ENCODE results near the gene SDHAF3.
"Not testable (repeated sequence)": the region's sequence is repeated elsewhere in the genome, so short reads cannot be mapped to it uniquely, and the experiment has no call there.

The SDHAF3 gene

DNA sequence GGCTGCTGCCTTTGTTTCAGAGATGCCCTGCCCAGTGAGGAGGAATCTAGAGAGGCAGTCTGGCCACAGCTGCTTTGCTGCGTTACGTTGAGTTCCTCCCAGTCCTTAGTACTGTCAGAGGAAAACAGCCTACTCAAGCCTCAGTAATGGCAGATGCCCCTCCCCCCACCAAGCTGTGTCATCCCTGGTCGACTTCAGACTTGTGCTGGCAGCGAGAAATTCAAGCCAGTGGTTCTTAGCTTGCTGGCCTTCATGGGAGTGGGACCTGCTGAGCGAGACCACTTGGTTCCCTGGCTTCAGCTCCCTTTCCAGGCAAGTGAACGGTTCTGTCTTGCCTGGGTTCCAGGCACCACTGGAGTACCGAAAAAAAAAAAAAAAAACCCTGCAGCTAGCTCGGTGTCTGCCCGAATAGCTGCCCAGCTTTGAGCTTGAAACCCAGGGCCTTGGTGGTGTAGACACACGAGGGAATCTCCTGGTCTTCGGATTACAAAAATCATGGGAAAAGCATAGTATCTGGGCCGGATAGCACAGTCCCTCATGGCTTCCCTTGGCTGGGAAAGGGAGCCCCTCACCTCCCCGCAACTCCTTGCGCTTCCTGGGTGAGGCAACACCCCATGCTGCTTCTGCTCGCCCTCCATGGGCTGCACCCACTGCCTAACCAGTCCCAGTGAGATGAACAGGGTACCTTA lies 9.1 kb downstream of the SDHAF3 start:
- DNase-seq = no peak

DNA sequence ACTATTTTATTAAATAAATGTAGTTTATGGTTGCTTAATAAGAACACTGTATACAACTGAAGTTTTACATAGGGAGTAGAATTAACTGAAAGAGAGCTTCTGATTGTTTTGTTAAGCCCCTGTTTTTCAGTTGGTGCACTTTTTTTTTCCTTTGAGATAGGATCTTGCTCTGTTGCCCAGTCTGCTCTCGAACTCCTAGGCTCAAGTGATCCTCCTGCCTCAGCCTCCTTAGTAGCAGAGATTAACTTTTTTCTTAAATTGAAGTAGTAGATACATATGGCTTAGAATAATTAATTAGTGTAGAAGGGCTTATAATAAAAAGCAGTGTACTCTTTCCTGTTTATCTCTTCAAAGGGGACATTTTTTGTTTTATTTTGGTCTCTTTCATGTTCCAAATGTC lies 11.2 kb downstream of the SDHAF3 start:
- DNase-seq = no peak

DNA sequence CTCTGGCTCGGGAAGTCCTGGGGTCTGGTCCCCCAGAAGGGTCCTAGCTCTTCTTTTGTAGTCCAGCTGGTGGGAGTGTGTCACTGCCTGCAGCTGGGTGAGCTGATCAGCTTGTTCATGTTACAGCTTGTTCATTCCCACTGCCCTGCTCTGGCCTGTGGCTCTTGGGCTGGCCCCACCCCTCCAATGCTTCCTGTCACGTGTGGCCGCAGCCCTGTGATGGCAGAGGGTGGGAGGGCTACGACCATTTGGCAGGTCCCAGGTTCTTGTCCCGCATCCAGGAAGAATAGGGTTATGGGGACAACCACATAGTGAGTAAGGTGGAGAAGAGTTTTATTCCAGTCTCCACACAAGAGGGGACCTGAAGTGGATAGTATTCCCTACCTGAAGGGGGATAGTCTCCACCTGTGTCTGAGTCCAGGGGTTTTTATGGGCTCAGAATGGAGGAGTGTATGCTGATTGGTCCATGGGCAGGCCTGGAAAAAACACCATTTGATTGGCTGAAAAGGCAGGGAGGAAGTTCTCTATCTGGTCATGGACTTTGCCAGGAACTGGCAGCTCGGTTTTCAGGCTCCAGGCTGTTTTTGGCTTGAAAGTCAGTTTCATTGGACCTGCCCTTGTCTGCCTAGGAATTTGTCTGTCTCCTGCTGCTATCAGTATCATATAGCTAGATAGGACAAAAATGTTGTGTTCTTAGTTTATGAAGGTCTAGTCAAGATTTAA lies 13.1 kb downstream of the SDHAF3 start:
- DNase-seq = no peak

DNA sequence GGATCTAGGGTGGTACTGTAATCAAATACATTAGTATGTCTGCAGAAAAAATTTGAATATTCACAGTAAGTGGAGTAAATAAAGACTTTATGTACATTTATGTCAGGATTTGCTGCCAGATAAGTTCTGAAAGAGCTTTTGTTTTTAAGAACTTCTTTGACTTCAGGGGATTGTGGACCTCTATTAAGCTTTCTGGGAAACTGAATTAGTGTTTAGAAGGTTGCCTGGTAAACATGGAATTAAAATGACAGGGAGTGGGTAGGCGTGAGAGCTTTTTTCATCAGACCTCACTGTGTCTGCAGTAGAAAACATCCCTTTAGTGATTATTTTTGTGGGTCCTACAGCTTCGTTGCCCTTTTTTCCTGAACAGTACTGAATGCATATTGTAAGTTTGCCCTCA lies 15.7 kb downstream of the SDHAF3 start:
- DNase-seq = no peak

DNA sequence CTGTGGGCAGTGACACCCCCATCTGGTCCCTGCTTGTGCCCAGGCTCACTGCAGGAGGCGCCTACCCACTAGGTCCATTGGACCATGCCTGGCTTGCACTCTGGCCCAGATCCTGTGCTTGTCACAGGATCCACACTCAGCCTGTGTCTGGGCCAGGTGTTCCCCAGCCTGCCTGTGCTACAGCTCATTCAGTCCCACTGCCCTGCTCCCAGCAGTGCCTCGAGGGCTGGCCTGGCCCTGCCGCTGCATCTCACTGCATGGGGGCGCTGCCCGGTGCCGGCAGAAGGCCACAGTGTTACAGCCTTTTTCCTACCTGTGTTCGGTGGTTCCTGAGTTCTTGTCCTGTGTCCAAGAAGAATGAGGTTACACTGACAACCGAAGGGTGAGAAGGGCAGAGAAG lies 21.3 kb downstream of the SDHAF3 start:
- DNase-seq = no peak

DNA sequence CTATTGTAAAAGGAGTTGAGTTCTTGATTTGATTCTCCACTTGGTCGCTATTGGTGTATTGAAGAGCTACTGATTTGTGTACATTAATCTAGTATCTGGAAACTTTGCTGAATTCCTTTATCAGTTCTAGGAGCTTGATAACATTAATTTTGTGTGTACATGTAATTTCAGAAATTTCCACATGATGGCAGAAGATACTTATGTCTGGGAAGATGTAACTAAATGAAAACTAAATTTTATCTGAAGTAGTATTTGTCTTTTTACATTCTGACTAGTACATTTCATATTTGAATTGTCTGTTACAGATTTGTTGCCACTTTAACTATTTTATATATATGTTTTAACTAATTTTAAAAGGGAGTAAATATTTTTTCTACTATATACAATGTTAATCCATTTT lies 27.6 kb downstream of the SDHAF3 start:
- DNase-seq = no peak

DNA sequence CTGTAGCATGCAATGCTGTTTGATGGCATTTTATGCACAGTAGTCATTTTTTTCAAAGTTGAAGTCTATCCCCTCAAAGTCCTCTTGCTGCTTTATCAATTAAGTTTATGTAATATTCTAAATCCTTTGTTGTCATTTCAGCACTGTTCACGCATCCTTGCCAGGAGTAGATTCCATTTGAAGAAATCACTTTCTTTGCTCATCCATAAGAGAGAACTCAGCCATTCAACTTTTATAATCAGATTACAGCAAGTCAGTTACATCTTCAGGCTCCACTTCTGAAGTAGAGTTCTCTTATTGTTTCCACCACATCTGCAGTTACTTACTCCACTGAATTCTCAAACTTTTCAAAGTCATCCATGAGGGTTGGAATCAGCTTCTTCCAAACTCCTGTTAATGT lies 32.3 kb downstream of the SDHAF3 start:
- DNase-seq = no peak

DNA sequence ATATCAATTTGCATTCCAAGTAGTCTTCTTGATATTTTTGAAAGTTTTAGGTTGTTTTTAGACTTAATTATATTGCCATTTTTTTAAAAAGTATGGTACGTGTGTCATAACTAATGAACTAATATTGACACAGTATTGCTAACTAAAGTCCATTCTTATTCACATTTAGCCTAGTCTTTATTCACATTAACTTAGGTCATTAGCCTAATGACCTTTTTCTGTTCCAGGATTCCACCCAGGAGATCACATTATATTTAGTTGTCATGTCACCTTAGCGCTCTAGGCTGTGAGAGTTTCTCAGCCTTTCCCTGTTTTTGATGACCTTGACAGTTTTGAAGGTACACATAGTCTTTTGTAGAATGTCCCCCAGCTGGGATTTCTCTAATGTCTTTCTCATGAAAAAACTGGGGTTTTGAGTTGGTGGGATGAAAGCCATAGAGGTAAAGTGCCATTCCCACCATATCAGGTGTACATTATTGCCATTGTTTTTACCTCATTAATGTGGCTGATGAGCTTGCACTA lies 38.5 kb downstream of the SDHAF3 start:
- no peak for DNase-seq

DNA sequence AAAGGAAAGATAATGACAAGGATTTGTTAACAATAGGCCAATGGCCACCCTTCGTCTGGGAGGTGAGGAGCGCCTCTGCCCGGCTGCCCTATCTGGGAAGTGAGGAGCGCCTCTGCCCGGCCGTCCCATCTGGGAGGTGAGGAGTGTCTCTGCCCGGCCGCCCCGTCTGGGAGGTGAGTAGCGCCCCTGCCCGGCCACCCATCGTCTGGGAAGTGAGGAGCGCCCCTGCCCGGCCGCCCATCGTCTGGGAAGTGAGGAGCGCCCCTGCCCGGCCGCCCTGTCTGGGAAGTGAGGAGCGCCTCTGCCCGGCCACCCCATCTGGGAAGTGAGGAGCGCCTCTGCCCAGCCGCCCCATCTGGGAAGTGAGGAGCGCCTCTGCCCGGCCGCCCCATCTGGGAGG lies 42.5 kb downstream of the SDHAF3 start:
- not testable (repeated sequence) for DNase-seq

DNA sequence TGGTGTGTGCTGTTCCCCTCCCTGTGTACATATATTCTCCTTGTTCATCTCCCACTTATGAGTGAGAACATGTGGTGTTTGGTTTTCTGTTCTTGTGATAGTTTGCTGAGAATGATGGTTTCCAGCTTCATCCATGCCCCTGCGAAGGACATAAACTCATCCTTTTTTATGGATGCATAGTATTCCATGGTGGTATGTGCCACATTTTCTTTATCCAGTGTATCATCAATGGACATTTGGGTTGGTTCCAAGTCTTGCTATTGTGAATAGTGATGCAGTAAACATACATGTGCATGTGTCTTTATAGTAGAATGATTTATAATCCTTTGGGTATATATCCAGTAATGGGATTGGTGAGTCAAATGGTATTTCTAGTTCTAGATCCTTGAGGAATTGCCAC lies 44.1 kb downstream of the SDHAF3 start:
- DNase-seq = not testable (repeated sequence)

DNA sequence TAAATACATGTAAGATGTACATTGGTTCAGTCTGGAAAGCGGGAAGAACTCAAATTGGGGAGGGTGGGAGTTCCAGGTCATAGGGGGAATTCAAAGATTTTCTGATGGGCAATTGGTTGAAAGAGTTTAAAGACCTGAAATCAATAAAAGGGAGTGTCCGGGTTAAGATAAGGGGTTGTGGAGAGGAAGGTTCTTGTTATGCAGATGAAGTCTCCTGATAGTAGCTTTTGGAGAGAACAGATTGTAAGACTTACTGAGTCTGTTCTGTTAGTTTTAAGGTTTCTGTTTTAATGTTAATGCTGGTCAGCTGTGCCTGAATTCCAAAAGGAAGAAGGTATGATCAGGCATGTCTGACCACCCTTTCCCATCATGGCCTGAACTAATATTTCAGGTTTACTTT lies 48.8 kb downstream of the SDHAF3 start:
- DNase-seq = no peak

DNA sequence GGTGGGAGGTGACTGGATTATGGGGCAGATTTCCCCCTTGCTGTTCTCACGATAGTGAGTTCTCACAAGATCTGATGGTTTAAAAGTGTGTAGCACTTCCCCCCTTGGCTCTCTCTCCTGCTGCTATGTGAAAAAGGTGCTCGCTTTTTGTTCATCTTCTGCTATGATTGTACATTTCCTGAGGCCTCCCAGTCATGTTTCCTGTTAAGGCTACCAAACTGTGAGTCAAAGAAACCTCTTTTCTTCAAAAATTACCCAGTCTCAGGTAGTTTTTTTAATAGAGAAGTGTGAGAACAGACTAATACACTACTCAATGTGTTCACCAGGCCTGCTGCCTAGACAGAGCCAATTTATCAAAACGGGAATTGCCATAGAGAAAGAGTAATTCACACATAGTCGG lies 49.7 kb downstream of the SDHAF3 start:
- no peak for DNase-seq

DNA sequence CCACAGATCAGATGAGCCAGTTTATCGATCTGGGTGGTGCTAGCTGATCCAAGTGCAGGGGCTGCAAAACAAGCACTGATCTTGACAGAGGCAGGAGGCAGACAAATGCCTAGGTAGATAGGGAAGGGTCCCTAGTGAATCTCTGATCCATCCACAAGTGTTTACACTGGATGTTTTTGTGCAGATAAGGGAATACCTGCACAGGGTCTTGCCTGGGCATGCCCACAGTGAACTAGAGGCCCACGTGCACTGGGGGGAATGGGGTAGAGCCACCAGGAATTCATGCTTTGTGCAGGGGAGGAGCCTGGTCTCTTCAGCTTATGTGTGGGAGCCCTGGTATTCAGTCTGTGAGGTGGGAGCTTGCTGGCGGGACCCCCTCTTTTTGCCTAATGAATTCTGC lies 50.3 kb downstream of the SDHAF3 start:
- DNase-seq = no peak

DNA sequence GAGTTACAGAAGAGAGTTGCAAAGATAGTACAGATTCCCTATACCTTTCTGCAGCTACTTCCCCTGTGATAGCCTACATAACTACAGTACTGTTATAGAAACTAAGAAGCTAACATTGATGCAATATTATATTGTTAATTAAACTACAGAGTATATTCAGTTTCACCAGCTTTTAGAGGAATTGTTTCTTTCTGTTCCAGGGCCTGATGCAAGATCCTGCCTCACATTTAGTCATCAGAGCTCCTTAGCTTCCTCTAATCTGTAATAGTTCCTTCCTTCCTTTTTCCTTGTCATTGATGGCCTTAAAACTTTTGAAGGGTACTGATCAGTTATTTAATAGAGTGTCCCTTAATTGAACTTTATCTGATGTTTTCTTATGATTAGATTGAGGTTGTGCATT lies 56.8 kb downstream of the SDHAF3 start:
- no peak for DNase-seq

DNA sequence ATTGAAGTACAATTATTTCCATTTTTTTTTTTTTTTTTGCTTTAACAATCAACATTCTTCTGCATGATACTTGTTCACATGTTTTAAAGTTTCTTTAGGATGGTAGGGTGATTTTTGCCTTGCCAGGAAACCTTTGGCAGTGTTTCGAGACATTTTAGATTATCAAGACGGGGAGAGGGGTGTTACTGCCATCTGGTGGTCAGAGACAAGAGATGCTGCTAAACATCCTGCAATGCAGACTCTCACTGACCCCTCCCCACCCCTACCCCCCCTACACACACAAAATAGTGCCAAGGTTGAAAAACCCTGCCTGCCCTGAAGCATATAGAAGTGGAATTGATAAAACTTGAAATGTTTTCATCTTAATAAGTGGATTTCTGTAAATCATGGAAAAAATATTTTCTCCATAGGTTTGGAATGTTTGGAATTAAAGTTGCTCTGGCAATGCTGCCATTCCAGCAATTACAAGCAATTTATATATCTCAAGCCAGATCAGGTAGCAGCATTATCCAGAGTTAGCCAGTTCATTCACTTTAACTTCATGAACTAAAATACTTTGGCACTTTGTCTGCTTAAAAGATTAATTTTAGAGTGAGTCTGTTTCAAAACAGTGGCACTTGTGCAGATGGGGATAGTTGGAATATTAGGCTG lies 62.1 kb downstream of the SDHAF3 start:
- peak; percentile 20 to 27 for DNase-seq

DNA sequence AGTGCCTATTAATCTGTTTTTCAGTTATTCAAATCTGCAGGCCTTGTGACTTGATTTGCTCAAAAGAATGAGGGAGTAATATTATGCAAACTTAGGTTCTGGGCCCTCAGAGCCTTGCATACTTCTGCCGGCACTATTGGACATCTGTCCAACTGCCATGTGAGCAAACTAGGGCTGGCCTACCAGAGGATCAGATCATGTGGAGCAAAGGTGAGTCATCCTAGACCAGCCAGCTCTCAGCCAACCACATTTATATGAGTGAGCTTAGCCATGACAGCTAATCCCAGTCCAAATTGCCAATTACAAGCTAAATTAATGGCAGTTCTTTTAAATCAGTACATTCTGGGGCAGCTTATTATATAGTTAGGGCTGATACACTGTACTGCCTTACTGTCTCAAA lies 69.6 kb downstream of the SDHAF3 start:
- DNase-seq = no peak

DNA sequence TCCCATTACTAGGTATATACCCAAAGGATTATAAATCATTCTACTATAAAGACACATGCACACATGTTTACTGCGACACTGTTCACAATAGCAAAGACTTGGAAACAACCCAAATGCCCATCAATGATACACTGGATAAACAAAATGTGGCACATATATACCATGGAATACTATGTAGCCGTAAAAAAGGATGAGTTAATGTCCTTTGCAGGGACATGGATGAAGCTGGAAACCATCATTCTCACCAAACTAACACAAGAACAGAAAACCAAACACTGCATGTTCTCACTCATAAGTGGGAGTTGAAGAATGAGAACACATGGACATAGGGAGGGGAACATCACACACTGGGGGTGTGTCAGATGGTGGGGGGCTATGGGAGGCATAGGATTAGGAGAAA lies 78.7 kb downstream of the SDHAF3 start:
- DNase-seq = not testable (repeated sequence)

DNA sequence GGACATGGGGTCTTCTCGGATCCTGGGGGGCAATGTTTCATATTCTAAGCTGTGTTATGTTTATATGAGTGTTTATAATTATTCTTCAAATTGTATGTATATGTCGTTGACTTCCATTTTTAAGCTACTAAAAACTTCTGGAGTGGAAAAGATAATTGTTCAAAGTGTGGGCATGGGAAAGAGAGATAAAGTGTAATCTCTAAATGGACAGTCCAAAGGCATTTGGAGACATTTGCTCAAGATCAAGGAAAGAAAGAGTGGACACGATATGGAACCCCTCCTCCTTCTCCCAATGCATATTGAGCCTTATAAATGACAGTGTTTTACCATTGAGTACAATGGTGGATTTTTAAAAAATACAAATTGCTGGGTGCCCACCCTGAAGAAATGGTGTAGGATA lies 81.1 kb downstream of the SDHAF3 start:
- DNase-seq = no peak

DNA sequence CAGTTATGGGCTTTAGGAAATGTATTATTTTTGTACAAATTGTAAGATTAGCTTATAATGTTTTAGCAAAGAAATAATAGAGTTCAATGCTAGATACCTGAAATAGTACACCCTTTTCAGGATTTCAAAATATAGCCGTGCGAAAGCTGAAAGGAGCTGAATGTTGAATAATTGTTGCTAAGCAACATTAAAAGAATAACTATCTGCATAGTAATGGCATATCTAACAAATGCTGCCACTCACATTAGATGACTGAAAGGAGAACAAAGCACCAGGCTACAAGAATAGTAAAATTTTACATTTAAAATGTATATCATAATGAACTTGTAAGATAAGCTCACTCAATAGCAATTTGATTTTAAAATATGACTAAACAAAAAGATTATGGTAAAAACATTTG lies 82.5 kb downstream of the SDHAF3 start:
- no peak for DNase-seq

DNA sequence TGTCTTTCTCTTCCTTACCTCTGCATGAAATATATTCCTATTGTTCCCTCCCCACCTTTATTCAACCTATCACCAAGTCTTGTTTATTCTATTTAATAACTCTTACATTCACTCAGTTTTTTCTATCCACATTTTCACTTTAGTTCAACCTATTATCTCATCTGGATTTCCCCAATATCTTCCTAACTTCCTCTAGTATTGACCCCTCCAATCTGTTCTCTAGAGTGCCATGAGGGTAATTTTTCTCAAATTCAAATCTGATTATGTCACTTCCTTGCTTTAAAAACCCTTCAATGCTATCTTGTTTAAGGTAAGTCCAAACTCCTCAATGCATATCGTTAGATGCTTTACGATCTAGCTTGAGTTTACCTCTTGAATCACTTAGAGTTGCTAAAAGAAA lies 86.5 kb downstream of the SDHAF3 start:
- no peak for DNase-seq

DNA sequence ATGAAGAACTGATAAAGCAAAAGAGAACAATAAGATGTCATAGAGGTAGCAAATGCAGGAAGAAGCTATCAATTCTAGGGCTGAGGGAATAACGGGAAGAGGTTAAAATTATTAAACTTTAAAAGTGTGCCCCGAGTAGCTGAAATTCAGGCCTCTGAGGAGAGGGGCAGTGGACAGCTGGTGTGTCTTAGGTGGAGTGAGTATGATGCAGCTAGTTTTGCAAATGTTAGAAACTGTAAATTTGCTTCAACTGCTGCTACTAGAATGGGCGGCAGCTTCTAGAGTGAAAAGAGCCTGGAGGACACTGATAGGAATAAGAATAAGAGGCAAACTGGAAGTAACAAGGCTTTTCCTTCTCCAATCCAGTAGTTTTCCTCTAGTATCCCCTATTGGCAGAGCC lies 87.3 kb downstream of the SDHAF3 start:
- no peak for DNase-seq

DNA sequence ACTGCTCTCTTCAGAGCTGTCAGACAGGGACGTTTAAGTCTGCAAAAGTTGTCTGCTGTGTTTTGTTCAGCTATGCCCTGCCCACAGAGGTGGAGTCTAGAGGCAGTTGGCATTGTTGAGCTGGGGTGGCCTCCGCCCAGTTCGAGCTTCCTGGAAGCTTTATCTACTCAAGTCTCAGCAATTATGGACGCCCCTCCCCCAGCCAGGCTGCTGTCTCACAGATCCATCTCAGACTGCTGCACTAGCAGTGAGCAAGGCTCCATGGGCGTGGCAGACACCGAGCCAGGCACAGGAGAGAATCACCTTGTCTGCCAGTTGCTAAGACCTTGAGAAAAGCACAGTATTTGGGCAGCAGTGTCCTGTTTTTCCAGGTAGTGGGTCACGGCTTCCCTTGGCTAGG lies 98.1 kb downstream of the SDHAF3 start:
- DNase-seq = no peak

DNA sequence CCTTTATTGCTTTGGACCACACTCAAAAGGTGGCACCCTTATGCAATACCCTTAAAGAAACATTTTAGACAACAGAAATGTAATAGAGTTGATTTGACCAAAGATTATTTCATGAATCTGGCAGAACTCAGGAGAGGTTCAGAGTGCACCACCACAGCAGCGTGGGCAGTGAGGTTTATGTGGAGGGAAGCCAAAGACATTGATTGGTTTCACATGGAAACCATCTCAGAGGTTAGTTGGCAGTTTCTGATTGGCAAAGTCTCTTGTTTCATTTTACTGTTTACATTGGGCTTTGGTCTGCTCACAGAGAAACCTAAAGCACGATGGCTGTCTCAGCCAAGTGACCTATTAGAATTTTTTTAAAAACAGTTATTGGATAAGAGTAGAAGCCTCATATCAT lies 101.3 kb downstream of the SDHAF3 start:
- no peak for DNase-seq

DNA sequence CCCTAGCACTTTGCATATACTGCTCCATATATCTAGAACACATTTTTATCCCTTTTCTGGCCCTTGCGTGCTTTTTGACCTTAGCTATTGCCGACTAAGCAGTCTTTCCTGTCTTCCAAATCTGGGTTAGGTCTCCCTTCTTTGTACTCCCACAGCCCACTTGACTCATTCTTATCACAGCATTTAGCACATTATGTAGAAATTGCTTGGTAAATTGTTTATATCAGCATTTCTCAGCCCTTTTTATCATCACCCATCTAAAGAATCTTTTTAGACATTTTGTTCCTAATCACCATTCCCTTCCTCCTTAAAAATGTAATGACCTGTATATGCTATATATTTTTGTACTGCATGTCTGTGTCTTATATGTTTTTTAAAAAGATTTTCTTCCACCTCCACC lies 101.7 kb downstream of the SDHAF3 start:
- no peak for DNase-seq

All from activated CD4-positive, alpha-beta T cell treated with anti-CD3 and anti-CD28 coated beads, Interleukin-2, amount 50 U/mL, for 4 hours (primary cell).